Calu3 (cell line): ENCODE results near the gene ARSJ. TPM values are rescaled to one million over a fixed set of nuclear protein-coding genes. Genes with fewer than 3 reads are reported as not detected.

ENCODE experiments used
- BruUV-seq: library from RNA; stranded (reverse); fragments of 400-500 nt; replicated peaks from 2 replicates; lab custom pipeline; 2021; lab: Mats Ljungman, UMichigan
- CTCF ChIA-PET: fragments of 300-600 bp; sonication (Branson Sonifier 250); formaldehyde crosslinking; loops from one replicate; lab custom pipeline; 2022; ENCODE audit warnings: antibody characterized with exemption; lab: Charles Lee
- DNase-seq: peaks from one replicate; pipeline ENCODE4 v3.0.0; 2022
- H3K27ac Mint-ChIP-seq: one replicate; pipeline ENCODE4 v1.8.0; 2022; ENCODE audit warnings: mixed read lengths; ENCODE audit not compliant: unreplicated experiment
- H3K27me3 Mint-ChIP-seq: one replicate; pipeline ENCODE4 v1.8.0; 2022; ENCODE audit warnings: mixed read lengths; ENCODE audit not compliant: unreplicated experiment
- H3K36me3 Mint-ChIP-seq: one replicate; pipeline ENCODE4 v1.8.0; 2022; ENCODE audit warnings: mild to moderate bottlenecking, moderate library complexity, mixed read lengths; ENCODE audit not compliant: insufficient read depth, unreplicated experiment
- H3K4me1 Mint-ChIP-seq: one replicate; pipeline ENCODE4 v1.8.0; 2022; ENCODE audit warnings: mild to moderate bottlenecking, low read depth, mixed read lengths; ENCODE audit not compliant: unreplicated experiment
- H3K4me3 Mint-ChIP-seq: one replicate; pipeline ENCODE4 v1.8.0; 2022; ENCODE audit warnings: mild to moderate bottlenecking, low read depth, moderate library complexity, mixed read lengths; ENCODE audit not compliant: unreplicated experiment
- H3K9me3 Mint-ChIP-seq: one replicate; pipeline ENCODE4 v1.8.0; 2022; ENCODE audit warnings: low read depth, mixed read lengths; ENCODE audit not compliant: unreplicated experiment
- intact Hi-C: fragments of 100-400 bp; cut with micrococcal nuclease; formaldehyde crosslinking; loops from one replicate; pipeline ENCODE4 v1.10.0; 2022; ENCODE audit not compliant: unreplicated experiment
- total RNA-seq: library from RNA; stranded (reverse); gene quantifications from 2 replicates; pipeline ENCODE4 v1.2.3, GENCODE V29; 2022
- TF ChIP-seq, protein P1 (sequence below): fragments of 200-600 bp; IDR thresholded peaks from one replicate; pipeline ENCODE4 v1.8.0; 2022; ENCODE audit warnings: antibody characterized with exemption; ENCODE audit not compliant: unreplicated experiment

The ARSJ gene
- total RNA-seq, 1 experiment from 2014 or later = 12.5 TPM

DNA sequence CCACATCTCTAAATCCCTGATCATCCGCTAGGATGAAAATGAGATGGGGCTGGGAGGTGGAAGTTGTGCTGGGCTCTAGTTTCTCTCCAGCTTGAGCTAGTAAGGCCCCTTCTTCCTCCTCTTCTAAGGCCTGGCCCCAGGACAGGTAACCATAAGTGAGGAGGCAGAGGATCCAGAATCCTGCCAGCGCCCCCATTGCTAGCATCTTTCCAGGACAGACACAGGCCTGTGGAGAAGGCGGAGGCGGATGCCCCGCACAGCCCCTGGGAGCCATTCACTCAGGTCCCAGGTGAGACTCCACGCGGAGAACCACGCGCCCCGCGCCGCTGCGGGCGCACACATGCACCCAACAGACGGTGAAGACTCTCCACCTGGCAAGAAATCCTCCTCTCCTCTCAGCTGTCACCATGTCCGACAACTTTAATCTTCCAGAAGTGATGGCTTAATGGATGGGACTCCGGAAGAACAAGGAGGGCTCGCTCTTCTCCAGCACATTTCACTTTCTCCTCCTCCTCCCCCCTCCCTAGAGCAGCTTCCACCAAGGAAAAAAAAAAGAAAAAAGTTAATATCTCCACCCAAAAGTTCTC, 793 bp downstream of the ARSJ start:
- Mint-ChIP-seq H3K27ac (peak overlapping the region; percentile 80), H3K27me3 (no peaks in the 10 kb centered on the region), H3K4me1 (peaks cover 21% of the 10 kb centered on the region), H3K4me3 (peak overlapping the region; percentile 76), H3K9me3 (no peaks in the 10 kb centered on the region), H3K36me3 (peaks cover 36% of the 10 kb centered on the region)
- no TSS peak for BruUV-seq
- TF ChIP-seq, protein P1, sequence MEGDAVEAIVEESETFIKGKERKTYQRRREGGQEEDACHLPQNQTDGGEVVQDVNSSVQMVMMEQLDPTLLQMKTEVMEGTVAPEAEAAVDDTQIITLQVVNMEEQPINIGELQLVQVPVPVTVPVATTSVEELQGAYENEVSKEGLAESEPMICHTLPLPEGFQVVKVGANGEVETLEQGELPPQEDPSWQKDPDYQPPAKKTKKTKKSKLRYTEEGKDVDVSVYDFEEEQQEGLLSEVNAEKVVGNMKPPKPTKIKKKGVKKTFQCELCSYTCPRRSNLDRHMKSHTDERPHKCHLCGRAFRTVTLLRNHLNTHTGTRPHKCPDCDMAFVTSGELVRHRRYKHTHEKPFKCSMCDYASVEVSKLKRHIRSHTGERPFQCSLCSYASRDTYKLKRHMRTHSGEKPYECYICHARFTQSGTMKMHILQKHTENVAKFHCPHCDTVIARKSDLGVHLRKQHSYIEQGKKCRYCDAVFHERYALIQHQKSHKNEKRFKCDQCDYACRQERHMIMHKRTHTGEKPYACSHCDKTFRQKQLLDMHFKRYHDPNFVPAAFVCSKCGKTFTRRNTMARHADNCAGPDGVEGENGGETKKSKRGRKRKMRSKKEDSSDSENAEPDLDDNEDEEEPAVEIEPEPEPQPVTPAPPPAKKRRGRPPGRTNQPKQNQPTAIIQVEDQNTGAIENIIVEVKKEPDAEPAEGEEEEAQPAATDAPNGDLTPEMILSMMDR = no peak
- DNase-seq = no peak
- CTCF ChIA-PET = no interaction called here
- intact Hi-C loops = loop anchor here (5.0 kb wide), 1 partner anchor 49 kb away; no protein-coding TSS in a partner anchor

DNA sequence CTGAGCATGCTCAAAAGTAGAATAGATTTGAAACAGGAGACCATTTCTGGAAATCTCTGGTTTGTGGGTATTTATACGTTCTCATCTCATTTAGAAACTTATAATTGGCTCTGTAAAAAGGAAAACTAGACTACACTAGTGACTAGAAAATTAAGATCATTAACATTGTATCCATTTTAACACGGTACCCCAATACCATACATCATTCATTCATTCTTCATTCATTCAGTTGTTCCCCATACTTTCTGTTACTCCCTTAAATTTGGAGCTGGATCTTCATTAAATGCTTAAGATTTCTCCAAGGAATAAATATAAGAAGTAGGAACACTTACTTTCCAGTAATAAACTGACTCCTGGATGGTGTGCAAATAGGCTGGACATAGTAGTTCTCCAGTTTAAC, 1.3 kb downstream of the ARSJ start:
- Mint-ChIP-seq H3K36me3 (peaks cover 36% of the 10 kb centered on the region), H3K4me3 (peak overlapping the region; percentile 76), H3K4me1 (peaks cover 26% of the 10 kb centered on the region), H3K27me3 (no peaks in the 10 kb centered on the region), H3K27ac (peak overlapping the region; percentile 80), H3K9me3 (no peaks in the 10 kb centered on the region)
- TF ChIP-seq, protein P1 = no peak
- BruUV-seq = TSS peak; percentile 36
- CTCF ChIA-PET = no interaction called here
- intact Hi-C loops = loop anchor here (5.0 kb wide), 1 partner anchor 49 kb away; no protein-coding TSS in a partner anchor
- DNase-seq = no peak

DNA sequence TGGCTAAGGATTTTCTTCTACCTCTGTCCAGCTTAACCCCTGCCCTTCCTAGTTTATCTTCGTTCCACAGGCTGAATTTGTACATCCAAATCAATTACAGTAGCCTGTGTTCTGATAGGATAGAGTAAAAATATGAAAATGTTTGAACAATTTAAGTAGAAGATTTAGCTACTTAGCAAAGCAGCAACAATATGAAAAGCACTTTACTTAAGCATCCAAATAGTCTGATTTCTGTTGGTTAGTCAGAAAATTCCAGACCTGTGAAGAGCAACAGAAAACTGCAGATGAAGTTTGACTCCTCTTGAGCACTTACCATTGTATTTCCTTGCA, 2.0 kb downstream of the ARSJ start:
- DNase-seq = no peak
- Mint-ChIP-seq H3K27me3 (no peaks in the 10 kb centered on the region), H3K36me3 (peaks cover 36% of the 10 kb centered on the region), H3K27ac (peak overlapping the region; percentile 80), H3K4me3 (peak overlapping the region; percentile 76), H3K4me1 (peaks cover 32% of the 10 kb centered on the region), H3K9me3 (no peaks in the 10 kb centered on the region)
- TF ChIP-seq, protein P1 = no peak
- BruUV-seq = no TSS peak
- CTCF ChIA-PET = no interaction called here
- intact Hi-C loops = loop anchor here (2.0 to 5.0 kb wide), 2 partner anchors 19 to 50 kb away; no protein-coding TSS in a partner anchor

DNA sequence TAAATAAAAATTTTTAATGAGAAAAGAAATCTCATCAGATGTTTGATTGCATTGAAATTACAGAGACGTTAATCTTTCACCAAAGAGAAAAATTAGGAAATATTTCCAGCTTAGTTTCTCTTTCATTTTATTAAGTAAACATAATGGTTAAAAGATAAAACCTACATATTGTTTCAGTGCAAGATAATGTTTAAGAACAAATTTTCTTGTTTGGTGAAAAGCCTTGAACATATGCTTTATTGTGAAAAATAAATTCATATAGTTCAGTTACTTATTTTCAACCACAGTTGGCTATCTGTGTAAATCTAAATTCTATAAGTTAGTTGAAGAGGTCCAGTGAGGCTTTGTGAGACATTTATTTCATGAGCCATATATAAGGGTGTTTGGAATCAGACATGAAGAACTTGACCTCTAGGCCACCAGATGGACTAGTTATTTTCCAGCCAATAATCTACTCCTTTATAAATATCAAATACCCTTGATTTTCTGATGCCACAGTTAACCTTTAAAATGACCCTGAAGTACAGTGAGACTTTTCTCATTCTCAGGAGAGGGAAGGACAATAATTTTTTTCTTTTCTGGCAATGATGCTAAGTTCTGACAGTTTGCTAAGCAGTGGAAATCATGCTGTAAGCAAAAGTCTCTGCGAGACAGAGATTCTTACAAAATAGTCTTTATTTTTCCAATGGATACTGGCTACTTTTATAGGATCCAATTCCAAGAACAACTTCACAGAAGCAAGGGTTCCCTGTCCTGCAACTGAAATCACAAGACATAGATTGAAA, 2.5 kb downstream of the ARSJ start:
- H3K4me1 Mint-ChIP-seq = peaks cover 38% of the 10 kb centered on the region

More for the DNA sequence above, 2.5 kb downstream of the ARSJ start:
- no peaks in the 10 kb centered on the region for H3K9me3 Mint-ChIP-seq
- no peaks in the 10 kb centered on the region for H3K27me3 Mint-ChIP-seq
- H3K36me3 Mint-ChIP-seq = peaks cover 36% of the 10 kb centered on the region
- intact Hi-C loops = loop anchor here (2.0 to 5.0 kb wide), 2 partner anchors 18 to 50 kb away; no protein-coding TSS in a partner anchor
- TF ChIP-seq, protein P1 = no peak
- CTCF ChIA-PET = no interaction called here
- DNase-seq = no peak
- H3K4me3 Mint-ChIP-seq = peak overlapping the region; percentile 76
- BruUV-seq = no TSS peak
- H3K27ac Mint-ChIP-seq = peak overlapping the region; percentile 80
